ENCODE data around the gene ASIC1. TPM values are rescaled to one million over a fixed set of nuclear protein-coding genes. Genes with fewer than 3 reads are reported as not detected.

Gene ASIC1
- total RNA-seq, 4 donors from 2014 or later = 0.75 to 3.0 (median 0.81) TPM

- WGBS, 2 donors (ENCODE audit: low coverage in 1 of 2) = 21% methylated on average over 19 of the region's 19 CpGs; no CpG with 5 or more reads in 1 of the 2 donors
- Histone ChIP-seq H3K36me3 (no peaks in the 10 kb centered on the region), H3K9me3 (no peaks in the 10 kb centered on the region), H3K4me3 (peak overlapping the region in 2 of 4 donors; percentile 33 to 77), H3K27me3 (no peaks in the 10 kb centered on the region), H3K27ac (peak overlapping the region; percentile 87 to 97 (median 93)), H3K4me1 (peaks cover 31 to 43% (median 40%) of the 10 kb centered on the region in 4 donors)
- no peak for DNase-seq
- in situ Hi-C loops (cut with MboI; ENCODE audit: low pct_ligation_motif_present in 1 of 4, low pct_unique_long_range_greater_than_20kb in 1 of 4, low sequenced_read_pairs in 3 of 4) (loop anchor here in 1 of 4 donors (10.0 kb wide), 1 partner anchor 53 kb away; the partner anchor contains the start of gene CERS5), intact Hi-C loops (cut with DNase I; ENCODE audit: low total_unique reads) (no loop called here)
- TF ChIP-seq CTCF (IDR thresholded peaks at IDR 0.05) (no peak), POLR2A (IDR thresholded peaks at IDR 0.05) (no peak), EP300 (IDR thresholded peaks at IDR 0.05; ENCODE audit: low read depth) (no peak), POLR2AphosphoS5 (IDR thresholded peaks at IDR 0.05) (no peak)
Observed at GRCh38 chr12:50111395-50111692, 53.9 kb downstream of the ASIC1 start.

- no peaks in the 10 kb centered on the region for H3K27me3 ChIP-seq
- peaks cover 34 to 48% (median 40%) of the 10 kb centered on the region in 4 donors for H3K4me1 ChIP-seq
- in situ Hi-C loops (cut with MboI; ENCODE audit: low pct_ligation_motif_present in 1 of 4, low pct_unique_long_range_greater_than_20kb in 1 of 4, low sequenced_read_pairs in 3 of 4) = loop anchor here in 1 of 4 donors (10.0 kb wide), 1 partner anchor 53 kb away; the partner anchor contains the start of gene CERS5
- peak; percentile 99 for TF ChIP-seq POLR2AphosphoS5 (IDR thresholded peaks at IDR 0.05)
- peak; percentile 86 to 95 (median 89) for TF ChIP-seq CTCF (IDR thresholded peaks at IDR 0.05)
- TF ChIP-seq EP300 (IDR thresholded peaks at IDR 0.05; ENCODE audit: low read depth) = peak; percentile 76
- peak; percentile 98 for TF ChIP-seq POLR2A (IDR thresholded peaks at IDR 0.05)
- H3K9me3 ChIP-seq = no peaks in the 10 kb centered on the region
- DNase-seq = peak; percentile 99
- peak within 1 kb of the TSS; percentile 67 to 93 (median 80) for H3K4me3 ChIP-seq
- H3K36me3 ChIP-seq = no peaks in the 10 kb centered on the region
- peak within 1 kb of the TSS; percentile 95 to 100 (median 98) for H3K27ac ChIP-seq
- 0% methylated on average over 34 of the region's 59 CpGs; no CpG with 5 or more reads in 1 of the 2 donors for WGBS, 2 donors (ENCODE audit: low coverage in 1 of 2)
- intact Hi-C loops (cut with DNase I; ENCODE audit: low total_unique reads) = no loop called here
Observed at GRCh38 chr12:50111693-50112455, 54.5 kb downstream of the ASIC1 start, which contains the start of gene COX14. Gene COX14, plus strand, starts transcription at chr12:50112236. Its CDS starts 7,808 bp downstream, at chr12:50120044.

- no peaks in the 10 kb centered on the region for H3K27me3 ChIP-seq
- peak overlapping the region; percentile 95 to 100 (median 98) for H3K27ac ChIP-seq
- no peaks in the 10 kb centered on the region for H3K36me3 ChIP-seq
- TF ChIP-seq CTCF (IDR thresholded peaks at IDR 0.05) (no peak), POLR2AphosphoS5 (IDR thresholded peaks at IDR 0.05) (no peak), EP300 (IDR thresholded peaks at IDR 0.05; ENCODE audit: low read depth) (no peak), POLR2A (IDR thresholded peaks at IDR 0.05) (no peak)
- 4 to 13% methylated on average over 11 to 26 of the region's 26 CpGs for WGBS, 2 donors (ENCODE audit: low coverage in 1 of 2)
- peak overlapping the region; percentile 67 to 93 (median 80) for H3K4me3 ChIP-seq
- intact Hi-C loops (cut with DNase I; ENCODE audit: low total_unique reads) = no loop called here
- peaks cover 38 to 54% (median 40%) of the 10 kb centered on the region in 4 donors for H3K4me1 ChIP-seq
- in situ Hi-C loops (cut with MboI; ENCODE audit: low pct_ligation_motif_present in 1 of 4, low pct_unique_long_range_greater_than_20kb in 1 of 4, low sequenced_read_pairs in 3 of 4) = loop anchor here in 1 of 4 donors (10.0 kb wide), 1 partner anchor 52 kb away; the partner anchor contains the start of gene CERS5
- H3K9me3 ChIP-seq = no peaks in the 10 kb centered on the region
- no peak for DNase-seq
Observed at GRCh38 chr12:50112456-50113218, 55.2 kb downstream of the ASIC1 start.
